ENCODE results near the gene NAGPA. TPM values are rescaled to one million over a fixed set of nuclear protein-coding genes. Genes with fewer than 3 reads are reported as not detected.

Gene NAGPA
- total and polyA plus RNA-seq, 2 of the 13 experiments (the other 11 are each of a cell fraction or from before 2014, with no cell fraction given) = 27.1 to 60.3 TPM

GRCh38 chr16:5033256-5034166 is at the start of gene NAGPA (continued):
- TF ChIP-seq, protein P1, sequence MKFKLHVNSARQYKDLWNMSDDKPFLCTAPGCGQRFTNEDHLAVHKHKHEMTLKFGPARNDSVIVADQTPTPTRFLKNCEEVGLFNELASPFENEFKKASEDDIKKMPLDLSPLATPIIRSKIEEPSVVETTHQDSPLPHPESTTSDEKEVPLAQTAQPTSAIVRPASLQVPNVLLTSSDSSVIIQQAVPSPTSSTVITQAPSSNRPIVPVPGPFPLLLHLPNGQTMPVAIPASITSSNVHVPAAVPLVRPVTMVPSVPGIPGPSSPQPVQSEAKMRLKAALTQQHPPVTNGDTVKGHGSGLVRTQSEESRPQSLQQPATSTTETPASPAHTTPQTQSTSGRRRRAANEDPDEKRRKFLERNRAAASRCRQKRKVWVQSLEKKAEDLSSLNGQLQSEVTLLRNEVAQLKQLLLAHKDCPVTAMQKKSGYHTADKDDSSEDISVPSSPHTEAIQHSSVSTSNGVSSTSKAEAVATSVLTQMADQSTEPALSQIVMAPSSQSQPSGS (CRISPR knock-in tag; IDR thresholded peaks at IDR 0.05) = peak; percentile 94
- TF ChIP-seq ZNF441 (CRISPR knock-in tag; IDR thresholded peaks at IDR 0.05; ENCODE audit: borderline replicate concordance) = peak; percentile 90
- 0 out of 2 replicates have a peak, but pooled peaks have one; percentile 54 for TF ChIP-seq PREB (CRISPR knock-in tag; IDR thresholded peaks at IDR 0.05)
- TF ChIP-seq ZNF652 (CRISPR knock-in tag; IDR thresholded peaks at IDR 0.05; ENCODE audit: borderline replicate concordance, low read depth) = no peak
- peak; percentile 69 for TF ChIP-seq FOXA3 (CRISPR knock-in tag; IDR thresholded peaks at IDR 0.05)
- TF ChIP-seq GZF1 (CRISPR knock-in tag; IDR thresholded peaks at IDR 0.05) = peak; percentile 65
- TF ChIP-seq HOXD1 (CRISPR knock-in tag; IDR thresholded peaks at IDR 0.05) = peak; percentile 93
- TF ChIP-seq SNRNP70 (IDR thresholded peaks at IDR 0.05; ENCODE audit: low read depth, low read length) = no peak
- TF ChIP-seq ZNF740 (CRISPR knock-in tag; IDR thresholded peaks at IDR 0.05) = peak; percentile 79
- peak; percentile 94 for TF ChIP-seq NFKB2 (CRISPR knock-in tag; IDR thresholded peaks at IDR 0.05; ENCODE audit: borderline replicate concordance)
- TF ChIP-seq ZBTB3 (CRISPR knock-in tag; IDR thresholded peaks at IDR 0.05; ENCODE audit: borderline replicate concordance, low read depth) = peak; percentile 70; the same call in 1 of the 2 replicates
- peak; percentile 73 to 91; a peak in 3 of 4 replicates for TF ChIP-seq HMGXB4 (CRISPR knock-in tag; IDR thresholded peaks at IDR 0.05; ENCODE audit: borderline replicate concordance in 1 of 2, low read depth in 1 of 2)
- no peak for TF ChIP-seq SP1 (IDR thresholded peaks at IDR 0.05)
- TF ChIP-seq SP1 (CRISPR knock-in tag; IDR thresholded peaks at IDR 0.05) = peak; percentile 63
- TF ChIP-seq ZEB1 (IDR thresholded peaks at IDR 0.05; ENCODE audit: insufficient replicate concordance, low read depth) = peak; percentile 80
- TF ChIP-seq NR3C1 (CRISPR knock-in tag; IDR thresholded peaks at IDR 0.05) = no peak; the same call in 1 of the 2 replicates
- TF ChIP-seq ZBTB38 (CRISPR knock-in tag; IDR thresholded peaks at IDR 0.05) = peak; percentile 77
- TF ChIP-seq CREM (IDR thresholded peaks at IDR 0.05) = peak; percentile 80
- no peak for TF ChIP-seq CREM (CRISPR knock-in tag; IDR thresholded peaks at IDR 0.05)
- no peak for TF ChIP-seq TAF15 (IDR thresholded peaks at IDR 0.05; ENCODE audit: low read depth, low read length, poor library complexity, severe bottlenecking)
- 0 out of 2 replicates have a peak, but pooled peaks have one; percentile 72 for TF ChIP-seq ZNF619 (CRISPR knock-in tag; IDR thresholded peaks at IDR 0.05)
- TF ChIP-seq ZNF574 (CRISPR knock-in tag; IDR thresholded peaks at IDR 0.05) = peak; percentile 96

All from HepG2 (cell line).